Kidney (tissue), 14 donors: ENCODE data around the gene TRIM41. TPM values are rescaled to one million over a fixed set of nuclear protein-coding genes. Genes with fewer than 3 reads are reported as not detected.

Experiments used
- DNase-seq, 5 donors: peaks; one replicate each; pipeline ENCODE4 v3.0.0-alpha.2; 2013 to 2020
- FAIRE-seq: peaks from 2 replicates; lab custom pipeline; 2012; peaks lifted over from hg19 to GRCh38; lab: Jason Lieb, UNC
- H3K27ac ChIP-seq, 2 donors: one replicate each; pipeline ENCODE4 v1.7.0; 2013; ENCODE audit warnings: low read depth in 2 of 2, low read length in 2 of 2, inconsistent platforms in 1 of 2
- H3K27me3 ChIP-seq: one replicate; pipeline ENCODE4 v1.7.1; 2013; ENCODE audit warnings: low read length, inconsistent platforms; ENCODE audit not compliant: control insufficient read depth, insufficient read depth
- H3K36me3 ChIP-seq, 3 donors: one replicate each; pipeline versions ENCODE4 v1.7.0 to v1.7.1; 2013; ENCODE audit warnings: low read length in 3 of 3, control low read depth in 1 of 3, inconsistent platforms in 1 of 3; ENCODE audit not compliant: insufficient read depth in 3 of 3, control insufficient read depth in 2 of 3
- H3K4me1 ChIP-seq, 3 donors: one replicate each; pipeline versions ENCODE4 v1.7.0 to v1.7.1; 2013; ENCODE audit warnings: low read length in 3 of 3, inconsistent platforms in 1 of 3, low read depth in 1 of 3; ENCODE audit not compliant: control insufficient read depth in 2 of 3, insufficient read depth in 2 of 3
- H3K4me3 ChIP-seq, 3 donors: one replicate each; pipeline versions ENCODE4 v1.7.0 to v1.8.1; 2013; ENCODE audit warnings: low read length in 3 of 3, control low read depth in 1 of 3, inconsistent platforms in 1 of 3
- H3K9ac ChIP-seq, 3 donors: one replicate each; pipeline versions ENCODE4 v1.7.0 to v1.7.1; 2013; ENCODE audit warnings: low read length in 3 of 3, control low read depth in 1 of 3, inconsistent platforms in 1 of 3
- H3K9me3 ChIP-seq, 3 donors: one replicate each; pipeline versions ENCODE4 v1.7.0 to v1.7.1; 2013; ENCODE audit warnings: low read length in 3 of 3, control low read depth in 1 of 3, inconsistent platforms in 1 of 3; ENCODE audit not compliant: control insufficient read depth in 2 of 3, insufficient read depth in 1 of 3
- intact Hi-C: fragments of 100-400 bp; cut with DNase I; formaldehyde crosslinking; loops from one replicate; pipeline ENCODE4 v1.11.1; 2022
- polyA plus RNA-seq: library from polyadenylated mRNA; stranded (reverse); fragments of 350-450 nt; fragmentation: Illumina TruSeq; extraction: RNeasy Lipid Tissue Mini Kit (QIAGEN cat#74804); gene quantifications from one replicate; pipeline ENCODE4 v1.2.3, GENCODE V29; 2014; ENCODE audit warnings: low read depth, low replicate concordance; ENCODE audit not compliant: insufficient read depth
- total RNA-seq: library from RNA; stranded (reverse); fragmentation: NEBNext Ultra II Directional; extraction: Animal tissue kit (Norgen Biotek cat#: 25700); gene quantifications from one replicate; pipeline ENCODE4 v1.2.1, GENCODE V29; 2021
- TF ChIP-seq, protein P1 (sequence below): IDR thresholded peaks from 3 replicates; pipeline ENCODE4 v1.5.1; 2012; ENCODE audit warnings: mild to moderate bottlenecking, moderate library complexity, borderline replicate concordance; ENCODE audit not compliant: insufficient read depth; ENCODE audit errors: extremely low read depth
- donor health status: control.
- donor health status: control.
- donor health status: control.
- donor health status: control.
- donor health status: control.
- donor health status: DM: yes; HTN: yes; CAD: no.
- donor health status: Normal renal cell carcinoma (clear cell type).

Gene TRIM41
- total and polyA plus RNA-seq, 2 donors from 2014 or later: 21.8 to 34.9 TPM

DNA sequence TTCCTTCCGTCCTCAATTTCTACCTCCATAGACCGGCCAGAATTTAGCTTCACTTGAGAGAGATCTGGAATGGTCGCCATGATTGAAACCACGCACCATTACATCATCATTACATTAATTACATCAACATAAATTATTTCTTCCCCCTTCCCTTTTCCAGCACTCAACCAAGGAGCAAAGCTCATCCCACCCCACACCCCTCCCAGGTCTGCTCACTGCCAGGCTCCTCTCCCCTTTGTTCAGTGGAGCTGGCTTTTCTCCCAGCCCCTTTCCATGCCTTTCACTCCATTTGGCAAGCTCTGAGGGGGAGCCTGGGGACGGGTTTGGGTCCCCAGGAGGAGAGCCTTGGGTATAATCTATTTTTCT lies 12.2 kb downstream of the TRIM41 start:
- intact Hi-C loops: no loop called here
- H3K36me3 ChIP-seq: peaks cover 20 to 74% (median 51%) of the 10 kb centered on the region in 3 donors
- FAIRE-seq: no peak
- no peak overlapping the region for H3K27ac ChIP-seq
- TF ChIP-seq, protein P1, sequence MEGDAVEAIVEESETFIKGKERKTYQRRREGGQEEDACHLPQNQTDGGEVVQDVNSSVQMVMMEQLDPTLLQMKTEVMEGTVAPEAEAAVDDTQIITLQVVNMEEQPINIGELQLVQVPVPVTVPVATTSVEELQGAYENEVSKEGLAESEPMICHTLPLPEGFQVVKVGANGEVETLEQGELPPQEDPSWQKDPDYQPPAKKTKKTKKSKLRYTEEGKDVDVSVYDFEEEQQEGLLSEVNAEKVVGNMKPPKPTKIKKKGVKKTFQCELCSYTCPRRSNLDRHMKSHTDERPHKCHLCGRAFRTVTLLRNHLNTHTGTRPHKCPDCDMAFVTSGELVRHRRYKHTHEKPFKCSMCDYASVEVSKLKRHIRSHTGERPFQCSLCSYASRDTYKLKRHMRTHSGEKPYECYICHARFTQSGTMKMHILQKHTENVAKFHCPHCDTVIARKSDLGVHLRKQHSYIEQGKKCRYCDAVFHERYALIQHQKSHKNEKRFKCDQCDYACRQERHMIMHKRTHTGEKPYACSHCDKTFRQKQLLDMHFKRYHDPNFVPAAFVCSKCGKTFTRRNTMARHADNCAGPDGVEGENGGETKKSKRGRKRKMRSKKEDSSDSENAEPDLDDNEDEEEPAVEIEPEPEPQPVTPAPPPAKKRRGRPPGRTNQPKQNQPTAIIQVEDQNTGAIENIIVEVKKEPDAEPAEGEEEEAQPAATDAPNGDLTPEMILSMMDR: no peak
- H3K4me3 ChIP-seq: no peak overlapping the region
- H3K27me3 ChIP-seq: no peaks in the 10 kb centered on the region
- no peaks in the 10 kb centered on the region for H3K9me3 ChIP-seq
- no peak for DNase-seq
- H3K9ac ChIP-seq: no peak overlapping the region
- no peaks in the 10 kb centered on the region for H3K4me1 ChIP-seq

DNA sequence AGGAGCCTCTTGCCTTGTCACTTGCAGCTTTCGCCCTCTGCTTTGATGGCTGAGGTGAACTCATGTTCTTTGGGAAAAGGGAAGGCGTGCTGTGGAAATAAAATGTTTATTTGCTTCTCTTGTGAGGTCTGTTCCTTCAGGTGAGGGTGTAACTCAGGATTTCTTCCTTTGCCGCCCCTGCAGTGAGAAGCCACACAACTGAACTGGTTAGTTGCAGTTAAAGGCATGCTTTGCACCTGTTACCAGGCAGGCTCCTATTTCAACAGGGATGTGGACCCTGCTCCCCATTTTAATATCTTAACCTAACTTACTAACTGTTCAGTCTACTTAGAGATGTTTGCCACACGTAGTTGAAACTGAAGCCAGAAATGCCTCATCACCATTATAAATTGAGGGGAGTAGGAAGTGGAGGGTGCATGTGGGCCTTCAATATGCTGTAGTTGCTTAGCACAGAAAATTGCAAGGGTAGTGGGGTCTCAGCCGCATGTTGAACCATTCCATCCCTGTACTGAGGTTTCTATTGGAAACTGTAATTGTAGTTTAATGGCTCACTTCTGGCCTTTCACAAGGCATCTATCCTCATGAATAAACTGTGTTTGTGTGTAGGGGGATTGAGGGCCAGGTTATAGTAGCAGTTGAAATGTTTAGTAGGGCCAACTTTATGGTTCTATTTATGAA lies 12.7 kb downstream of the TRIM41 start:
- no peak overlapping the region for H3K27ac ChIP-seq
- H3K9ac ChIP-seq: no peak overlapping the region
- no peaks in the 10 kb centered on the region for H3K4me1 ChIP-seq
- TF ChIP-seq, protein P1: no peak
- no peaks in the 10 kb centered on the region for H3K27me3 ChIP-seq
- H3K4me3 ChIP-seq: no peak overlapping the region
- DNase-seq: no peak
- FAIRE-seq: no peak
- H3K36me3 ChIP-seq: peaks cover 20 to 74% (median 48%) of the 10 kb centered on the region in 3 donors
- H3K9me3 ChIP-seq: no peaks in the 10 kb centered on the region
- intact Hi-C loops: no loop called here

DNA sequence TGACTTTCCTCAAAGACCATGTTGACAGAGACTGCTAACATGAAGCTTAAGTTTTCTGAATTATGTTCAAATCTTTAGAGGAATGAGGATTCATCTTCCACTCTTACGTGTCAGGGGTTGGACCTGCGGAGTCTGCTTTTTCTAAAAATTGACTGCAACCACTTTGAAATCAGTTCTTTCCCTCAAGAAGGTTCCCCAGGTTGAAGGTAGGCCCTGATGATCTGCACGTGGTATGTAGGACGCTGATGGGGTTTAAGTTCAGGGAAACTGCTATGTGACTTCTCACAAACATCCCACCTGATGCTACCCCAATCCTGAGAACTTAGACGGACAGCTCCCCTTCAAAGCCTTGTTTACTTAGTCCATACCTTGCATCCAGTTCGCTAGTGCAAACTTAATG lies 13.4 kb downstream of the TRIM41 start:
- H3K4me1 ChIP-seq: peaks cover 0 to 1% (median under 1%) of the 10 kb centered on the region in 3 donors
- TF ChIP-seq, protein P1: no peak
- no peak overlapping the region for H3K9ac ChIP-seq
- H3K27me3 ChIP-seq: no peaks in the 10 kb centered on the region
- no peak overlapping the region for H3K27ac ChIP-seq
- intact Hi-C loops: no loop called here
- no peak for DNase-seq
- peaks cover 20 to 74% (median 52%) of the 10 kb centered on the region in 3 donors for H3K36me3 ChIP-seq
- no peak for FAIRE-seq
- H3K9me3 ChIP-seq: no peaks in the 10 kb centered on the region
- no peak overlapping the region for H3K4me3 ChIP-seq
